GM18517 (cell line): Measurements from ENCODE around the gene GBP6.
"Not testable (repeated sequence)": the region's sequence is repeated elsewhere in the genome, so short reads cannot be mapped to it uniquely, and the experiment has no call there.

ENCODE experiments used
- ATAC-seq: cut with Tn5 transposase; IDR thresholded peaks from one replicate; pipeline ENCODE4 v1.9.1; 2021; ENCODE audit warnings: mild to moderate bottlenecking, moderate library complexity; ENCODE audit not compliant: unreplicated experiment

Gene GBP6

GRCh38 chr1:89367221-89367620, 3.4 kb downstream of the GBP6 start:
- ATAC-seq, result no peak

GRCh38 chr1:89369331-89369730, 5.5 kb downstream of the GBP6 start:
- ATAC-seq, result no peak

GRCh38 chr1:89373810-89374209, 10.0 kb downstream of the GBP6 start:
- not testable (repeated sequence) for ATAC-seq

- no peak for ATAC-seq
Measured at GRCh38 chr1:89378001-89378400, 14.1 kb downstream of the GBP6 start.

- no peak for ATAC-seq
Measured at GRCh38 chr1:89381618-89382017, 17.8 kb downstream of the GBP6 start.

GRCh38 chr1:89382479-89382878, 18.6 kb downstream of the GBP6 start:
- no peak for ATAC-seq

- no peak for ATAC-seq
Measured at GRCh38 chr1:89383185-89383584, 19.3 kb downstream of the GBP6 start.

- no peak for ATAC-seq
Measured at GRCh38 chr1:89390707-89391106, 26.8 kb downstream of the GBP6 start.

- ATAC-seq, result no peak
Measured at GRCh38 chr1:89391686-89392085, 27.8 kb downstream of the GBP6 start.

GRCh38 chr1:89394851-89395250, 31.0 kb downstream of the GBP6 start:
- no peak for ATAC-seq

GRCh38 chr1:89396902-89397301, 33.0 kb downstream of the GBP6 start:
- ATAC-seq, result no peak

- ATAC-seq, result no peak
Measured at GRCh38 chr1:89405275-89405929, 41.5 kb downstream of the GBP6 start.

- no peak for ATAC-seq
Measured at GRCh38 chr1:89407360-89407759, 43.5 kb downstream of the GBP6 start.

GRCh38 chr1:89407768-89408167, 43.9 kb downstream of the GBP6 start:
- ATAC-seq, result not testable (repeated sequence)

- no peak for ATAC-seq
Measured at GRCh38 chr1:89425056-89425455, 61.2 kb downstream of the GBP6 start.

- no peak for ATAC-seq
Measured at GRCh38 chr1:89429062-89429461, 65.2 kb downstream of the GBP6 start.

- ATAC-seq, result not testable (repeated sequence)
Measured at GRCh38 chr1:89429681-89430080, 65.8 kb downstream of the GBP6 start.

GRCh38 chr1:89433421-89433820, 69.6 kb downstream of the GBP6 start:
- no peak for ATAC-seq

- ATAC-seq, result not testable (repeated sequence)
Measured at GRCh38 chr1:89434058-89434780, 70.4 kb downstream of the GBP6 start.
